HEK293T (cell line): ENCODE results near the gene BSPRY.

ENCODE experiments used
- BHLHE40 ChIP-seq: fragments of 450-650 bp; IDR thresholded peaks from 2 replicates; pipeline ENCODE4 v1.6.1; 2016; ENCODE audit warnings: mild to moderate bottlenecking, moderate library complexity, borderline replicate concordance
- HDGF ChIP-seq: fragments of 450-650 bp; IDR thresholded peaks from 2 replicates; pipeline ENCODE4 v1.6.1; 2017; ENCODE audit warnings: antibody characterized with exemption, borderline replicate concordance
- L3MBTL2 ChIP-seq: fragments of 450-650 bp; conservative IDR thresholded peaks from 2 replicates; pipeline ENCODE4 v1.6.1; 2016; ENCODE audit warnings: mild to moderate bottlenecking
- LEF1 ChIP-seq: fragments of 450-650 bp; IDR thresholded peaks from 2 replicates; pipeline ENCODE4 v1.6.1; 2017; ENCODE audit warnings: mild to moderate bottlenecking, borderline replicate concordance
- SUZ12 ChIP-seq: fragments of 450-650 bp; IDR thresholded peaks from 2 replicates; pipeline ENCODE4 v1.6.1; 2016; ENCODE audit warnings: mild to moderate bottlenecking

GRCh38 chr9:113403646-113404045 is 54.3 kb downstream of the BSPRY start:
- TF ChIP-seq L3MBTL2 = no peak
- no peak for TF ChIP-seq SUZ12
- TF ChIP-seq HDGF = no peak
- no peak for TF ChIP-seq LEF1
- TF ChIP-seq BHLHE40 = no peak
